Stomach (tissue), 9 donors: ENCODE measurements around the gene FHAD1. TPM values are rescaled to one million over a fixed set of nuclear protein-coding genes. Genes with fewer than 3 reads are reported as not detected.

ENCODE experiments used
- DNase-seq, 2 donors: peaks; one replicate each; pipeline versions ENCODE4 v3.0.0 to v3.0.0-alpha.2; 2013 to 2019
- H3K27ac ChIP-seq, 5 donors: fragments of 200-600 bp in 4 of 5; sonication (generic) in 4 of 5; one replicate each; pipeline ENCODE4 v1.5.1; 2013 to 2019; ENCODE audit warnings: mild to moderate bottlenecking in 1 of 5, moderate library complexity in 1 of 5
- H3K27me3 ChIP-seq, 3 donors: fragments of 200-600 bp; sonication (generic); one replicate each; pipeline ENCODE4 v1.5.1; 2017 to 2019; ENCODE audit warnings: mixed run types in 1 of 3
- H3K36me3 ChIP-seq, 4 donors: fragments of 200-600 bp; sonication (generic); 1 replicate in 3 of 4; 2 replicates in 1 of 4; pipeline ENCODE4 v1.5.1; 2016 to 2019
- H3K4me1 ChIP-seq, 4 donors: fragments of 200-600 bp; sonication (generic); one replicate each; pipeline ENCODE4 v1.5.1; 2016 to 2019
- H3K4me3 ChIP-seq, 4 donors: fragments of 200-600 bp; sonication (generic) in 3 of 4; one replicate each; pipeline ENCODE4 v1.5.1; 2016 to 2019; ENCODE audit warnings: mild to moderate bottlenecking in 1 of 4
- H3K9me3 ChIP-seq, 4 donors: fragments of 200-600 bp; sonication (generic); one replicate each; pipeline ENCODE4 v1.5.1; 2016 to 2019
- EP300 ChIP-seq: sonication (generic); formaldehyde crosslinking; IDR thresholded peaks from one replicate; pipeline ENCODE4 v1.6.1; 2017; ENCODE audit warnings: antibody characterized with exemption
- POLR2A ChIP-seq, 4 donors: fragments of 450-650 bp; IDR thresholded peaks; one replicate each; pipeline ENCODE4 v1.6.1; 2016; ENCODE audit warnings: antibody characterized with exemption in 4 of 4, control low read depth in 2 of 4, mild to moderate bottlenecking in 1 of 4, moderate library complexity in 1 of 4
- POLR2AphosphoS5 ChIP-seq, 3 donors: sonication (generic); formaldehyde crosslinking; IDR thresholded peaks; one replicate each; pipeline ENCODE4 v1.6.1; 2016; ENCODE audit warnings: antibody characterized with exemption in 3 of 3
- WGBS, 5 donors: extraction: QIAGEN DNeasy Blood & Tissue Kit in 3 of 5; methylation state at CpG; one replicate each; pipeline versions ENCODE4 v1.1.5 to v1.1.7; 2013 to 2018; 5-methylcytosine and 5-hydroxymethylcytosine counted together
- intact Hi-C: fragments of 100-400 bp; cut with DNase I; formaldehyde crosslinking; loops from one replicate; pipeline ENCODE4 v1.15.1; 2023; ENCODE audit warnings: low total_unique reads
- polyA plus RNA-seq, 3 donors: library from polyadenylated mRNA; stranded (reverse); fragments of 200-250 nt; gene quantifications; one replicate each; pipeline ENCODE4 v1.2.3, GENCODE V29; 2013
- total RNA-seq, 5 donors: library from RNA; depleted of rRNA; stranded (reverse); fragments of >200 nt; gene quantifications; one replicate each; pipeline versions ENCODE4 v1.1.0 to v1.2.3, GENCODE V29; 2014 to 2016
- TF ChIP-seq, protein P1 (sequence below), 7 experiments: fragments of 450-650 bp in 4 of 7; fragments of 200-600 bp in 3 of 7; sonication (generic) in 3 of 7; IDR thresholded peaks; one replicate each; pipeline ENCODE4 v1.5.1; 2016 to 2019; ENCODE audit warnings: antibody characterized with exemption in 7 of 7, control low read depth in 2 of 7, mild to moderate bottlenecking in 1 of 7
- donor health status: healthy with polysubstance abuse.
- donor health status: Bipolar disorder and iron deficiency.
- donor health status: healthy.

FHAD1 gene
- total and polyA plus RNA-seq, 8 donors, result 0.38 to 5.1 (median 1.4) TPM; not detected in 2

- H3K36me3 ChIP-seq, result no peaks in the 10 kb centered on the region
- intact Hi-C loops, result no loop called here
- no peaks in the 10 kb centered on the region for H3K27me3 ChIP-seq
- 89 to 94% (median 93%) methylated on average over 2 of the region's 2 CpGs for WGBS, 5 donors
- no peak overlapping the region for H3K4me3 ChIP-seq
- TF ChIP-seq POLR2A (IDR thresholded peaks at IDR 0.05) (no peak), POLR2AphosphoS5 (IDR thresholded peaks at IDR 0.05) (no peak), EP300 (no peak)
- TF ChIP-seq, protein P1, sequence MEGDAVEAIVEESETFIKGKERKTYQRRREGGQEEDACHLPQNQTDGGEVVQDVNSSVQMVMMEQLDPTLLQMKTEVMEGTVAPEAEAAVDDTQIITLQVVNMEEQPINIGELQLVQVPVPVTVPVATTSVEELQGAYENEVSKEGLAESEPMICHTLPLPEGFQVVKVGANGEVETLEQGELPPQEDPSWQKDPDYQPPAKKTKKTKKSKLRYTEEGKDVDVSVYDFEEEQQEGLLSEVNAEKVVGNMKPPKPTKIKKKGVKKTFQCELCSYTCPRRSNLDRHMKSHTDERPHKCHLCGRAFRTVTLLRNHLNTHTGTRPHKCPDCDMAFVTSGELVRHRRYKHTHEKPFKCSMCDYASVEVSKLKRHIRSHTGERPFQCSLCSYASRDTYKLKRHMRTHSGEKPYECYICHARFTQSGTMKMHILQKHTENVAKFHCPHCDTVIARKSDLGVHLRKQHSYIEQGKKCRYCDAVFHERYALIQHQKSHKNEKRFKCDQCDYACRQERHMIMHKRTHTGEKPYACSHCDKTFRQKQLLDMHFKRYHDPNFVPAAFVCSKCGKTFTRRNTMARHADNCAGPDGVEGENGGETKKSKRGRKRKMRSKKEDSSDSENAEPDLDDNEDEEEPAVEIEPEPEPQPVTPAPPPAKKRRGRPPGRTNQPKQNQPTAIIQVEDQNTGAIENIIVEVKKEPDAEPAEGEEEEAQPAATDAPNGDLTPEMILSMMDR (IDR thresholded peaks at IDR 0.05), result no peak
- no peak overlapping the region for H3K27ac ChIP-seq
- H3K4me1 ChIP-seq, result peaks cover 0 to 14% (median 3%) of the 10 kb centered on the region in 4 donors
- peaks cover 4 to 8% (median 5%) of the 10 kb centered on the region in 4 donors for H3K9me3 ChIP-seq
- DNase-seq, result no peak
Measured at GRCh38 chr1:15397236-15397635, 150.2 kb downstream of the FHAD1 start.

- WGBS, 5 donors, result 82 to 98% (median 95%) methylated on average over 2 of the region's 2 CpGs
- TF ChIP-seq, protein P1 (IDR thresholded peaks at IDR 0.05), result no peak
- TF ChIP-seq EP300 (no peak), POLR2AphosphoS5 (IDR thresholded peaks at IDR 0.05) (no peak), POLR2A (IDR thresholded peaks at IDR 0.05) (no peak)
Measured at GRCh38 chr1:15399710-15400109, 152.7 kb downstream of the FHAD1 start.

DNA sequence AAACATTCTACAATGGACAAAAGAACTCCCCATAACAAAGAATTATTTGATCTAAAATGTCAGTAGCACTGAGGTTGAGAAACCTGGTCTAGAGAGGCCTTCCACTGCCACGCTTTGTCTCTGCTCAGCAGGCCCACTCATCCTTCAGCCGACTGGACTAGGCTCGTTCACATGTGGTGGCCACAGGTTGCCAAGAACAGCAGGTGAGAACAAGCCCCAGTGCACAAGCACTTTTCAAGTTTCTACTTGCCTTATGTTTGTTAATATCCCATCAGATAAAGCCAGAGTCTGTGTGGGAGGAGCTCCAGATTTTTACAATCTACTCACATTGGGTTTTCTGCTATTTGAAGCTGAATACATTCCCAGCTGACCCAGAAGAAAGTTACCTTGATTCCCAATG, 153.6 kb downstream of the FHAD1 start:
- Histone ChIP-seq H3K27me3 (no peaks in the 10 kb centered on the region), H3K9me3 (peaks cover 4 to 8% (median 5%) of the 10 kb centered on the region in 4 donors), H3K27ac (peak overlapping the region in 2 of 5 donors; percentile 14 to 31), H3K4me3 (no peak overlapping the region), H3K36me3 (no peaks in the 10 kb centered on the region), H3K4me1 (no peaks in the 10 kb centered on the region)
- intact Hi-C loops, result no loop called here
- 54 to 62% (median 55%) methylated on average over 3 of the region's 3 CpGs for WGBS, 5 donors
- TF ChIP-seq POLR2AphosphoS5 (IDR thresholded peaks at IDR 0.05) (no peak), EP300 (no peak), POLR2A (IDR thresholded peaks at IDR 0.05) (no peak)
- TF ChIP-seq, protein P1 (IDR thresholded peaks at IDR 0.05), result no peak
- DNase-seq, result no peak

More at GRCh38 chr1:15399710-15400109, 152.7 kb downstream of the FHAD1 start:
- DNase-seq, result no peak
- intact Hi-C loops, result no loop called here
- H3K4me3 ChIP-seq, result no peak overlapping the region
- peaks cover 0 to 2% (median under 1%) of the 10 kb centered on the region in 4 donors for H3K4me1 ChIP-seq
- no peaks in the 10 kb centered on the region for H3K36me3 ChIP-seq
- no peak overlapping the region for H3K27ac ChIP-seq
- H3K9me3 ChIP-seq, result peaks cover 4 to 8% (median 5%) of the 10 kb centered on the region in 4 donors
- H3K27me3 ChIP-seq, result no peaks in the 10 kb centered on the region

DNA sequence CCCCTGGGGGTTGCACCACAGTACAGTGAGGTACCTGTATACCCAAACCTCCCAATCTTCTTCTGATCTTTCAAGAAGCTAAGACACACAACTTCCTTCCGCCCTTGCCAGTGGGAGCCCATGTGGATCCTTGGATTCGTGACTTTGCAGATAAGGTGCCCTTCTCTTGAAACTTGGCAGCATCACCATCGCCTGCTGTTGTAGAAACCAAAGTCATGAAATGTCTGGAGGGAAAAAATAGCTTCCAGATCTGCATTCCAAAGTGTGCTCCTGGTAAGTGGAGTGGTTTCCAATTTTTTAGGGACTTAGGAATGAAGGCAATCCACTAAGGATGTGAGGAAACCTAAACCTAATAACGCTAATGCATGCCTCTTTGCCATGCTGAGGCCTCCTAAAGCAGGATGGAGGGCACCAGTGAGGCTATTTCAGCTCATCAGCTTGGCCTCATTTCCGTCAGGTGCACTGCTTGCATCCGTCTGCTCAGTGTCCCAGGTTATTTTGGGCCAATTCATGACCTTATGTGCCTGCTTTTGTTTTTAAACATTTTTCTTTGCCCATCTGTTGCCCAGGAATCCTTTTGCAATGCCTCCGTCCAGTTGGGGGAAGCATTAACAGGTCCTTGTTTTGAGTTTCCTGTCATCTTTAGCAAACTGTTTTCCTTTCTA, 154.5 kb downstream of the FHAD1 start:
- H3K4me3 ChIP-seq, result no peak overlapping the region
- H3K27ac ChIP-seq, result peak overlapping the region in 1 of 5 donors; percentile 31
- H3K9me3 ChIP-seq, result peaks cover 4 to 8% (median 5%) of the 10 kb centered on the region in 4 donors
- DNase-seq, result no peak
- H3K4me1 ChIP-seq, result peaks cover 0 to under 1% (median 0%) of the 10 kb centered on the region in 4 donors
- TF ChIP-seq POLR2A (IDR thresholded peaks at IDR 0.05) (no peak), POLR2AphosphoS5 (IDR thresholded peaks at IDR 0.05) (no peak), EP300 (no peak)
- TF ChIP-seq, protein P1 (IDR thresholded peaks at IDR 0.05), result no peak
- intact Hi-C loops, result no loop called here
- H3K27me3 ChIP-seq, result no peaks in the 10 kb centered on the region
- 78 to 83% (median 82%) methylated on average over 7 of the region's 7 CpGs for WGBS, 5 donors
- no peaks in the 10 kb centered on the region for H3K36me3 ChIP-seq
